Stimulated activated CD4-positive, alpha-beta T cell treated with anti-CD3 and anti-CD28 coated beads, Interleukin-4, amount 100 ng/mL, for 48 hours (primary cell): ENCODE data around the gene PROK1.
"Not testable (repeated sequence)": the region's sequence is repeated elsewhere in the genome, so short reads cannot be mapped to it uniquely, and the experiment has no call there.

Experiments used
- DNase-seq, 2 donors: peaks; one replicate each; pipeline ENCODE4 v3.0.0-alpha.2; 2020; ENCODE audit warnings: low read depth in 2 of 2

Gene PROK1

DNA sequence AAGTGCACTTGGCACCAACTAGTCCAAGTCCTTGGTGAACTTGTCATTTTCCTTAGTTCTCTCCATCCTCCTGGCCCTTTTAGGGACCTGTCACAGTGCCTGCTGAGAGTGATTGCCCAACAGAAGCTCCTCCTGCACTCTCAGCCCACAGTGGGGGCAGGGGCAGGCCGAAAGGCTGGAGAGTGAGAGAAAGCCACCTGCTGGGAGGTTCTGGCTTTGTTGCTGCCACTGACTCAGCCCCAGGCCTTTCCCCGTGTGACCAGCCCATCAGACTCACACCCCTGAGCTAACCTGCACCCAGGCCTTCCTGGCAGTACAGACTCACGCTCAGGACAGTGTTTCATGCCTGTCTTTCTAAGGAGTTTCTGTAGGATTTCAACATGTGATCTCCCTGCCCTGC lies 17.1 kb upstream of the PROK1 start:
- DNase-seq: no peak

DNA sequence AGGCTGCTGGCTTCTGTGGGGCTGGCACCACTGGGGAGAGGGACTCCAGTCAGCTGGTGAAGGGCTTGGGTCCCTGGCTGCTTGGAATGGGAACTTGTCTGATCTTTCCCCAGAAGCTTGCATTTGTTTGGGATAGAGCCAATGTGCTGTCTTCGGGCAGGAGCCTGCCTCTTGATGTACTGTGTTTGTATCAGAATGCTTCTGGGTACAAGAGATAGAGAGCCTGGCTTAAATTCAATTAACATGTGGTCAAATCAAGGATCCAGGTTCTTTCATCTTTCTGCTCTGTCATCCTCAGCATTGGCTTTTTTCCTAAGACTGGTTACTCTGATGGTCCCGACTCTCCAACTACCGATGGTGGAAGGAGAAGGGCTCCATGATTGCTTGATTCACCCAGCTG lies 16.0 kb upstream of the PROK1 start:
- DNase-seq: no peak

DNA sequence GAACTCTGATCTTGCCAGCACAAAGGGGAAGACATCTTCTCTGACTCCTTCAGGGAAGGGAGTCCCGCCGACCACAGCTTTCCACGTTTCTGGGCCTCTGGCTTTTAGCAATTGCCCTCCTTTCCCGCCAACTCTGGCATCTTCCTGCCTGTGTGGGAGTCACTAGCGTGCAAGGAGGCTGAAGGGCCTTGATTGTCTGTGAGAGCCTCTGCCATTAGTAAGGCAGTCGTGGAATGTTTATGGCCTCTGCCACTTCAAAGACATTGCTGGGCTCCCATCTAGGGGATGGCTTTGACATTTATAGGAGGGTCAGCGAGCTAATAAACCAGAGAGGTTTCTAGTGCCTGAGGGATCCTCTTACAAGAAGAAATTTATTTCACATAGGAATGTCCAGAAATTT lies 14.3 kb upstream of the PROK1 start:
- DNase-seq: no peak

DNA sequence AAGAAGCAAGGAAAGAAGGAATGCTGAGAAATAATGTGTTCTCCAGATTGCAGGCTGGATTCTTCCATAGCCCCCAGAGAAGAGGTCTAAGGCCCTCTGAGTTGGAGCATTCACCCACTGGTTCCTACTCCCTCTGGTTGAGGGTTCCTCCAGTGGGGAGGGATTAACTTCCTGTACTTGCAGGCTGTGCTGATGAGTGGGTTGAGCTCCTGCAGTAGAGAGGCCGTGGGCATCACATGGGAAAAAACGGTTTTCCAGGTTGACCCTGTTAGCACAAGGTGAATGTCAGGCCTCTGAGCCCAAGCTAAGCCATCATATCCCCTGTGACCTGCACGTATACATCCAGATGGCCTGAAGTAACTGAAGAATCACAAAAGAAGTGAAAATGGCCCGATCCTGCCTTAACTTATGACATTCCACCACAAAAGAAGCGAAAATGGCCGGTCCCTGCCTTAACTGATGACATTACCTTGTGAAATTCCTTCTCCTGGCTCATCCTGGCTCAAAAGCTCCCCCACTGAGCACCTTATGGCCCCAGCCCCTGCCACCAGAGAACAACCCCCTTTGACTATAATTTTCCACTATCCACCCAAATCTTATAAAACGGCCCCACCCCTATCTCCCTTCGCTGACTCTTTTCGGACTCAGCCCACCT lies 13.2 kb upstream of the PROK1 start:
- not testable (repeated sequence) for DNase-seq

DNA sequence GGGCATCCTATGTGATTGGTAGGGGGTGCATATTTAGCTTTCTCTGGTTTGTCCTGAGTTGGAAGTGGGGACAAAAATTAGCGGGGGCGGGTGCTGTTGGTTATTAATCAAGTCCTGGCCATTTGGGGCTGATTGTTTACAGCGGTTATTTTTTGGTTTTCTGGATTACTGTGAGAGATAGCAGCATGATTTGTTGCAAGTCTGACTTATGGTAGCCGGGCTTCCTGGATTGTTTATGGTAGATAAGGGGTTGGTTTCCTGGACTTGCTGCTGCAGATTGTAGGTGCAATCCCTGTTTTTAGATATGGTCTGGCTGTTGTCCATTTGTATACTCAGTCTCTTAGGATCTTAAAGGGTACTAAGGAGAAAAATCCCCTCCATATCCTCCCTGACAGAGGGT lies 12.1 kb upstream of the PROK1 start:
- DNase-seq: no peak

DNA sequence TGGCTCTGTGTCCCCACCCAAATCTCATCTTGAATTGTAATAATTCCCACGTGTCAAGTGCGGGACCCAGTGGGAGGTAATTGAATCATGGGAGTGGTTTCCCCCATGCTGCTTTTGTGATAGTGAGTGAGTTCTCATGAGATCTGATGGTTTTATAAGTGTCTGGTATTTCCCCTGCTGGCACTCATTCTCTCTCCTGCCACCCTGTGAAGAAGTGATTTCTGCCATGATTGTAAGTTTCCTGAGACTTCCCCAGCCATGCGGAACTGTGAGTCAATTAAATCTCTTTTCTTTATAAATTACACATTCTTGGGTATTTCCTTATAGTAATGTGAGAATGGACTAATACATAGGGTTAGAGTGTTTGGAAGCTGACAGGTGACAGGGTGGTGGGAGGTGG lies 11.1 kb upstream of the PROK1 start:
- not testable (repeated sequence) for DNase-seq

DNA sequence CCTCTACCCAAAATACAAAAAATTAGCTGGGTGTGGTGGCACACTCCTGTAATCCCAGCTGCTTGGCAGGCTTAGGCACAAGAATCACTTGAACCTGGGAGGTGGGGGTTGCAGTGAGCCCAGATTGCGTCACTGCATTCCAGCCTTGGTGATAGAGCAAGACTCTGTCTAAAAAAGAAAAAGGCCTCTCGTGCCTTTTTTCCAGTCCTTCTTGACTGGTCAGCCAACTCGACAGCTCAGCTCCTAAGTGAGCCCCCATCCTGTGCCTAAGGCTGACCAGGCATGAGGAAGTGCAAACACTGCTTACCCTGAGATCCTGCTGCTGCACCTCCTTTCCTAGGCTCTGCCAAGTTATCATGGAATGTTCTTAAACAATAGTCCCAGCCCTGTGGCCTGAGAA lies 10.1 kb upstream of the PROK1 start:
- DNase-seq: no peak

DNA sequence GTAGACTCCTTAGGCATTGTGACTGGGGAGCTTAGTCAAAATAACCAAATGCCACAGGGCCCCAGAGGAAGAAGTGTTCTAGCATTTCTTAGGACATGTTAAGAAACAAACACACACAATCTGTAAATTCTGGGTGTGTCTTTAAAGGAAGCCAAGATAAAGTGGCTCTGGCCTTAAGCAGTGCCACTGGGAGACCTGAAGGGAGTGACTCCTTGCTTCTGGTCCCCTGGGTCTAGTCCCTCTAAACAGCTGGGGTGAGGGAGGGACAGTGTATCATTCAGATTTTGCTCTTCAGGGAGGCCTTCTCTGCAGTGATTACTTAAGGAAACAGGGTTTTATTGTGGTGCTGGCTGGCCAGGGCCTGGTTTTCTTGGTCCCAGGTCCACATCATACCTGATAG lies 9.1 kb upstream of the PROK1 start:
- no peak for DNase-seq

DNA sequence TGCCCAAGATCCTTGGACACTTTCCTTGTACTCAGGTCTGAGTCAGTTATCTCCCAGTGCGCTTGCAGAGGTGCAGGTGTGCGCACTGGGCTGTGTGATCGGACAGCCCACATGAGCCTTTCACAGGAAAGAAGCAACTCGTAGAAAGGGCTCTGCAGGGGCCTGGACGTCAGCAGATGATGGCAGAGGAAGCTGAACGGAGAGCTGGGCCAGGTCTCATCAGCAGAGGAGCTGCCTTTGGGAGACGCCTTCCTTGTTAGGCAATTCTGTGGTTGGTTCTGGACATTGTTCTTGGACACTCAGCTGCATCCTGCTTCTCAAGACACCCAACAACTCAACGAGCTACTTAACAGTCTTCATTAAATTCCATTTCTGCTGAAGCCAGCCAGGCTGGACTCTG lies 7.5 kb upstream of the PROK1 start:
- no peak for DNase-seq

DNA sequence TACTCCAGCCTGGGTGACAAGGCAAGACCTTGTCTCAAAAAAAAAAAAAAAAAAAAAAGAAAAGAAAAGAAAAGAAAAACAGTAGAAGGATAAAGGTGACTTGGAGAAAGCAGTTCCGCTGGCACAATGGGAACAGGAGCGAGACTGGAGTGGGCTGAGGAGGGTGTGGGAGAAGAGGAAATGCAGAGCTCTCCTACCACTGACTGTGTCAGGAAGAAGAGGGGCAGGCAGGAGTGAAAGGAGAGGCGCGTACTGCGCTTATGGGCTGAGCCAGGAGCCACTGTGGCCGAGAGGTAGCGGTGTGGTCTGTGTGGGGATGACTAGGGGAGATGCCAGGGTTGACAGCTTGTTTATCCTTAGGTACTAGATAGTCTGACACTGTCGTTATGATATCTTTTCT lies 6.4 kb upstream of the PROK1 start:
- DNase-seq: no peak

DNA sequence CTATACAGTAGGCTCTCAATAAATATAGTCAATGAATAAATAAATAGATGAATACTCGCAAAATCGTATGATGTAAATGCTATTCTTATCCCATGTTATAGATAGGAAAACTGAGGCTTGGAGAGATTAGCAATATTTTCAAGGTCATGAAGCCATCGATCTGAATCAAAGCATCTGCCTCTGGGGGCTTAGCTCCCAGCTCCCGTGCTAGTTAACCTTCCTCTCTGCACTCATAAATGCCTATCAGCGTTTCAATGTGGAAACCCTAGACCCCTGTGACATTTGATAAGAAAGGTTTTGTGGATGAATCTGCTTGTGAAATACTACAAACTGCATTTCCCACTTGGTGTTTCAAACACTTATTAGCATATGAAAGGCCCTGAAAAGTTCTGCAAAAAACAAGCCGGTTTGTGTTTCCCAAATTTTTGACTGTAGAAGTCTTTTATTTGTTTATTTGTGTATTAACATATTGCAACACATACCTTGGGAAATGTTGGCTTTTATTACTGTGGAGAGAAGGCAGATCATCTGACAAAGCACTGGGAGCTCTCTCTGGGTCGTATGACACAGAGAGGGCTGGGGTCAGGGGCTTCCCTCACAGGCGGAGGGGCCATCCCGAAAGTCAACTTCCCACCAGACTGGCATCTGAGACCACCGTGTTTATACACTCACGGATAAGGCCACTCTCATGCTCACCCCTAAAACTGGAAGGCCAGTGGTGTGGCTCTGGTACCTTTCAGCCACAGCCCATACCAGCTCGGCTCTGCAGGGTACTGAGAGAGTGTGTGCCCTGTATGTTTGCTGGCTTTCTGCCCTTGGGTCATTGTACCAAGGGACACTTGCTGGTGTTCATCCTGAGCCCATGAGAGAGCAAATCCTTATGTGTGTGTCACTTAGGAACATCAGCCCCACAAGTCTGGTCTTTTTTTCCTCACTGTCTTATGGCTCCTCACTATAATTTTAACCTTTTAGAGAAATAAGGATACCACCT lies 993 bp upstream of the PROK1 start:
- DNase-seq: no peak

DNA sequence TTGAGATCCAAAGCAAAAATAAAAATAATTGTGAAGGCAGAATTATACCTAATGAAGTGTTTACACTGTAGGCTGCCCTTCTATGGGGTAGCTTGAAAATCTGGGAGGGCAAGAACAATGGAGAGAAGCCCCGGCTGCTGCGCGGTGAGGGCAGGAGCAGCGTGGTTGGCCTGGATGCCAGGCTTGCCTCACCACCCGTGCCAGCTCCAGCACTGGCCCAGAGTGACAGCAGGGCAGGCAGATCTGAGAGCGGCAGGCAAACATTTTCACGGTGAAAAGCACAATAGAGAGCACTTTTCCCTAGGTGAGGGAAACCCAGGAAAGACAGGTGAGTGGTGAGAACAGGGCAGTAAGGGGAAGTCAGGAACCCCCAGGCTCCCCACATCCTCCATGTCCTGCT lies 1.4 kb downstream of the PROK1 start:
- DNase-seq: no peak

DNA sequence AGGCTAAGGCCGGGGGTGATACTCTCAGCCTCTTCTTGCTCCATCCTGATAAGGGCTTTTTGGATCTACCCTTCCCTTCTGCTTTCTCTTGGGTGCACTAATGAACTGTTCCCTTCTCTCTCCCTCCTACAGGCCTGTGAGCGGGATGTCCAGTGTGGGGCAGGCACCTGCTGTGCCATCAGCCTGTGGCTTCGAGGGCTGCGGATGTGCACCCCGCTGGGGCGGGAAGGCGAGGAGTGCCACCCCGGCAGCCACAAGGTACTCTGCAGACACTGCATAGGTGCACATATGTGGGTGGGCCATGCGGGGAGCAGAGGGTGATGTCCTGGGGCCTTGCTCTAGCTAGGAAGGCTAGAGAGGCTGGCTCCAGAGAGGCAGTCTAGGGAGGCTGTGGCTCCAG lies 2.9 kb downstream of the PROK1 start:
- DNase-seq: no peak

DNA sequence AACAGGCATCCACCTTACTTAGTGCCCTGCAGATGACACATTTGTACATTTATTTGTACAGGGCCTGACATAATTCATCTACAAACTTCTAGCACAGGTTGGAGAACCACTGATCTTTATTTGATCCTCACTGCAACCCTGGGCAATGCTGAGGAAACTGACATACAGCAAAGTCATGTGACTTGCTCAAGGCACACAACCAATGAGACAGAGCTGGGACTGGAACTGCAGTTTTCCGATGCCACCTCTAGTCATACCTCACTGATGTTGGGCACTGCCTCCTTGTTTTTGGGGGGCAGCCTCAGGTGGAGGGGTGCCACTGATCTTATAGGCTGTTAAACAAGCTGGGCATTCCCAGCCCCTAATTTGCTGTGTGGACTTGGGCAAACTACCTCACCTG lies 3.4 kb downstream of the PROK1 start:
- DNase-seq: no peak

DNA sequence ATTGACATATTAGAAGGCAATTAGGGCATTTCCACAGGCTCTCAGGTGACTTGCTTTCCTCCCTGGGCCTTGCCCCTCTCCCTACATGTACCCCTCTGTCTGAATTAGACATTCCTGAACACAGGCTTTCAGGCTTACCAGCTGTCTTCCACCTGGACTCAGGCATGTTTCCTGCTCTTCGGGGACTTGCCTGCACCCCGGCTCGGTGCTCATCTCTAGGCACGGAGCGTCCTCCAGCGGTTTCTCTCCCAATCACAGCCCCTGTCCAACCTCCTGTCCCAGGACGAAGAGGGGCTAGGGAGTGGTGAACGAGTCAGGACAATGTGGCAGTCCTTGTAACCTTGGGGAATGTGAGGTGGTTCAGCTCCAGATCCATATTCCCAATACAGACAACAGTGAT lies 4.2 kb downstream of the PROK1 start:
- DNase-seq: no peak

DNA sequence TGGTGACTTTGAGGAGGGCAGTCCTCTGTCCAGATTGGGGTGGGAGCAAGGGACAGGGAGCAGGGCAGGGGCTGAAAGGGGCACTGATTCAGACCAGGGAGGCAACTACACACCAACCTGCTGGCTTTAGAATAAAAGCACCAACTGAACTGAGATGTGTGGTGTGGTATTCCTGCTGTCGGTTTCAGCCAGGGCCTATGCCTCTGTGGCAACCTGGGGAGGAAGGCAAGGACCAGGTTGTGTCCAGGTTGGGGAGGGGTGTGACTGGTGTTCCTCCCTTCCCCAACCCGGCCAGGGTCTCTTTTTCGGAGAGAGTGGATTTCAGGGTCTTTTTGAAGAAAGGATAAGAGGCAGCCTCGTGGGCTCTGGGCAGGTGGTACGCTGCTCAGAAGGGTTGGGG lies 6.3 kb downstream of the PROK1 start:
- no peak for DNase-seq

DNA sequence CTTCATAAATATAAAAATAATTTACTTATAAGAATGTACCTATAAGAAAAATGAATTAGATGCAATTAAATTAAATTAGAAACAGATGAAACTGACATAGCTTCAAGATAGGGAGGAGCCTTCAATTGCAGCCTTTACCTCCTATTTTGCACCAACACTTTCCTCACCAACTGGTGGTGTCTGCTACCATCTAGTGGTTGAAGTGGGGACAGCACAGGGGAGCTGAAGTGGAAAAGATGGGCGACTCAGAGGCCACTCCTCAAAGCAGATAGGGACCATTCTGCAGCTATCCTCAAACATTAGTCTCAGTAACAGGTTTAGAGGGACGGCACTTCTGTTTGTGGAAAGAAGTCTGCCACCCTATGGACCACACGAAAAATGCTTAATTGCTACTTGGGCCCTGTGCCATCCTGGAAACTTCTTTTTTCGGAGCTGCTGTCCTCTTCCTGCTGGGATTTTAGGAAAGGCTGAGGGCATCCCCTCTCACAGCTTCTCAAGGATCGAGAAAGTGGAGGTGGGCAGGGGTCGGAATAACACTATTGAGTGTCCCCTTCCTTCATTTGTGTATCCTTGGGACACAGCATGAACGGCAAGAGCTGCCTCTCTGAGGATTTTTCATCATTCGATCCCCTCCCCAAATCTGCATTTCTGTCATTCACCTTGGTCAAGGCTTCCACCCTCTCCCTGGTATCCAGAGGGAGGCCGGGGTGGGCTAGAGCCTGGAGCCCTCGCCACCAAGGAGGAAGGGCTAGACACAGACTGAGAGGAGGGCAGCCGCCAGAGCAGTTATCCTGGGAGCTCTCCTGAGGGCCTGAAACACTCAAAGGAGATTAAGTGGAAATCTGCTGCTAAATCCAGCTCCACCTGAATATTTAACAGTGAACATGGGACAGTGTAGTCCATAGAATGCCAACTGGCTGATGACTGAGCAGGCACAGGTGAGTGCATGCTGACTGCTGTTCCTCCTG lies 9.6 kb downstream of the PROK1 start:
- DNase-seq: peak; percentile 67 to 83

DNA sequence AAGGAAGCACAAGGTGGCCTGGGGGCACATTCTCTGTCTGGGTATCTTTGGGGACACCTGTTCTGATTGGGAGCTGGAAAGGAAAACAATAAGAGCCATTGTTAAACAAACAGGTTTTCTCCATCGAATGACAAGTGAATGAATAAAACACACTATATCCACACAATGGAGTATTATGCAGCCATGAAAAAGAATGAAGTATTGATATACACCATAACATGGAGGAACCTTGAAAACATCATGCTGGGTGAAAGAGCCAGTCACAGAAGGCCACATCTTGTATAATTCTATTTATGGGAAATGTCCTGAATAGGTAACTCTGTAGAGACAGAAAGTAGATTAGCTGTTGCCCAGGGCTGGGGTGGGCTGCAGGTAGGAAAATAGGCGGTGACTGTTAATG lies 11.1 kb downstream of the PROK1 start:
- no peak for DNase-seq

DNA sequence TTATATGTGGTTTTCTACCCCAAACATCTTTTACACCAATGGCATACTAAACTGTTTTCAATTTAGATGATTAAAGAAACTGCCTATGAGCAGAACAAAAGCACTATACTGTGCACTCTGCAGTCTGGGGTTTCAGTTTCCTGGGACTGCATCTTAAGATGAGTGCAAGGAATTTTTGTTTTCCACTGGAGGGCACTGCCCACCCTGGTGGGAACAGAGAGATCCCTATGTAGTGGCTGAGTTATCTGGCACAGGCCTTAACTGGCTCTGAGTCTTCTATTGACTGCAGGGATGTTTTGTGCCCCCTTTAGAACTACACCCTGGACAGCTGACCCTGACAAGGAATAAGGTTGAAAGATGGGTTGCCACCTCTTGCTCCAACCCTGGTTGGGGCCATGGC lies 12.0 kb downstream of the PROK1 start:
- no peak for DNase-seq

DNA sequence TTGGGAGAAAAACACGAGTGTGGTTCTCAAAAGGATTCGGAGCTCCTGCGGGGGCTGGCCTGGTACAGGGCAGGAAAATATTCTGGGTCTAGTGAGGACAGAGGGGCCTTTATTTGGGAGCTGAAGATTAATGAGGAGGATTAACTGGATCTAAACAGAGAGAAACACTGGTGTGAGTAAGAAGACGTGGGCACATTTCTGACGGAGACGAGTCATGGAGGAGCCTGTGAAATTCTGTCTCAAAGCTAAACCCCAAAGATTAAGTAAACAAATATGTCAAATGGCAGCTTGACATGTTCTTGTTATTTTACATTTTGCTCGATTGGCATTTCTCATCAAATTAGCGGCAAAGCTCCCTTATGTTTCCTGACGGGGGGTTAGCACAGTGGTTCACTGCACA lies 12.8 kb downstream of the PROK1 start:
- DNase-seq: no peak

DNA sequence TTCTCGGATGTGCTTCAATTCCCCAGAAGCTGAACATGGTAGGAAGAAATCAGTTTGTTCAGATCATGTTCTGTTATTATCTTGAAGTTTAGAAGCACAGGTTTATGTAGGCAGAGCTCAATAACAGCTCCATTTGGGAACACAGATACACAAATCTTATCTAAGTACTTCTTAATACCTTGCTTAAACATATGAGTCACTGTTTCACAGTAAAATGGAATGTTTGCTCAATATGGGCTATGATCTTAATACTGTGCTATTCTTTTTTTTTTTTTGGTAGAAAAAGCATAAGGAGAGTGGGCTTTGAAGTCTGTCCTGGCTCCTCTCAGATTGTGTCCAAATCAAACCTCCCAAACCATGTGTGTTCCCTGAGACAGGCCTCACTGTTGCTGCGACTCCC lies 13.4 kb downstream of the PROK1 start:
- DNase-seq: no peak
